HPDE6-E6E7 (cell line): ENCODE measurements around the gene CAMP.
"Not testable (repeated sequence)": the region's sequence is repeated elsewhere in the genome, so short reads cannot be mapped to it uniquely, and the experiment has no call there.

Experiments
- DNase-seq: peaks from one replicate; pipeline ENCODE4 v3.0.0; 2011; ENCODE audit warnings: missing footprints; ENCODE audit errors: extremely low spot score

CAMP gene

GRCh38 chr3:48222616-48223513, at the start of gene CAMP:
CAMP (plus strand) TSS chr3:48223495; CDS start chr3:48223512, 17 bp downstream.
- DNase-seq = peak; percentile 65

GRCh38 chr3:48178072-48178471, 45.2 kb upstream of the CAMP start:
- DNase-seq = no peak

GRCh38 chr3:48180021-48180420, 43.3 kb upstream of the CAMP start:
- no peak for DNase-seq

- DNase-seq = no peak
Observed at GRCh38 chr3:48180531-48181253, 42.6 kb upstream of the CAMP start.

- no peak for DNase-seq
Observed at GRCh38 chr3:48184299-48184698, 39.0 kb upstream of the CAMP start.

- no peak for DNase-seq
Observed at GRCh38 chr3:48185129-48185528, 38.2 kb upstream of the CAMP start.

GRCh38 chr3:48186631-48187300, 36.5 kb upstream of the CAMP start:
- no peak for DNase-seq

GRCh38 chr3:48187301-48187578, 36.1 kb upstream of the CAMP start:
- no peak for DNase-seq

- no peak for DNase-seq
Observed at GRCh38 chr3:48187579-48188265, 35.6 kb upstream of the CAMP start.

- DNase-seq = peak; percentile 80
Observed at GRCh38 chr3:48188266-48189201, 34.8 kb upstream of the CAMP start, which contains the start of gene CDC25A. CDC25A (minus strand) TSS chr3:48188417; CDS start chr3:48187947, 470 bp downstream.

GRCh38 chr3:48189321-48189720, 34.0 kb upstream of the CAMP start:
- DNase-seq = no peak

- no peak for DNase-seq
Observed at GRCh38 chr3:48190911-48191310, 32.4 kb upstream of the CAMP start.

- DNase-seq = peak; percentile 29
Observed at GRCh38 chr3:48194446-48195071, 28.7 kb upstream of the CAMP start.

- no peak for DNase-seq
Observed at GRCh38 chr3:48196611-48197010, 26.7 kb upstream of the CAMP start.

- no peak for DNase-seq
Observed at GRCh38 chr3:48199117-48199516, 24.2 kb upstream of the CAMP start.

- DNase-seq = no peak
Observed at GRCh38 chr3:48202632-48203031, 20.7 kb upstream of the CAMP start.

GRCh38 chr3:48208076-48208475, 15.2 kb upstream of the CAMP start:
- DNase-seq = no peak

- DNase-seq = no peak
Observed at GRCh38 chr3:48209445-48209844, 13.8 kb upstream of the CAMP start.

GRCh38 chr3:48210534-48210933, 12.8 kb upstream of the CAMP start:
- not testable (repeated sequence) for DNase-seq

- DNase-seq = not testable (repeated sequence)
Observed at GRCh38 chr3:48211776-48212175, 11.5 kb upstream of the CAMP start.
